ENCODE results near the gene ACTN1. TPM values are rescaled to one million over a fixed set of nuclear protein-coding genes. Genes with fewer than 3 reads are reported as not detected.

Gene ACTN1
- total RNA-seq, 4 donors from 2014 or later = 10.0 to 17.3 (median 14.1) TPM

DNA sequence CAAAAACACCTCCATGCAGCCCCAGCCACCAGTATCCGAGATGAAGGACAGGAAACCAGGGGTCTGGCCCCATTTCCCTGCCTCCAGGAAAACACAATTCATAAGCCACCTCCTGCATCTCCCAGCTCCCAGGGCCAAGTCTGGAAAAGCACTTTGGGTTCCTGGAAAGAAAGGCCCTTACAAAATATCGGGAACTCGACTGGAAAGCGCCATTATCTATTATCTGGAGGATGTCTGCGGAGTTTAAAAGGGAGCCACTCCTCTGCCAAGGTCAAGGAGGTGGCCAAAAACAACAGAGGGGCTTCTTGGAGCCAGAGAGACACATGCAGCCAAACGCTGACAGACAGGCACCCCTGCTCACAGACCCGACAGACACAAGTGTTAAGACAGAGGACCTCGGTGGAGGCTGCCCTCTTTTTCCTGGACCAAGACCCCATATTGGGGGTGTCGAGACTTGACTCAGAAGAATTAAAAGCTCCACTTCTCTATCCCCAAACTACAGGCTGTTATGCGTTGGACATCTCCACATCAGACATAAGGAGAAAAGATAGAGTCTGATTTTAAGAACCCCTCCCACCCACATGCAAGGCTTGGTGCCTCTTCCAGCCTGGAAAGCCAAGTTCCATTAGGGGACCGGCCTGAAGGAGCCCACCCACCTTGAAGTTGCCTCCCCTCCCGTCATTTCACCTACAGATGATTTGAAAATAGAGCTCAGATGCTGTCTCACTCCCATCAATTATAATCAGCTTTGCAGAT lies 9.6 kb downstream of the ACTN1 start:
- DNase-seq = no peak
- in situ Hi-C loops (cut with MboI; ENCODE audit: low sequenced_read_pairs in 4 of 4) = no loop called here
- H3K27me3 ChIP-seq = no peaks in the 10 kb centered on the region
- H3K9me3 ChIP-seq = no peaks in the 10 kb centered on the region
- H3K27ac ChIP-seq = peak overlapping the region; percentile 22 to 54 (median 32)
- no peaks in the 10 kb centered on the region for H3K36me3 ChIP-seq
- no peak for ATAC-seq
- H3K4me1 ChIP-seq = peaks cover 8 to 26% of the 10 kb centered on the region in 2 donors
- intact Hi-C loops (cut with DNase I; ENCODE audit: low total_unique reads) = no loop called here
- H3K4me3 ChIP-seq = no peak overlapping the region
- TF ChIP-seq CTCF (IDR thresholded peaks at IDR 0.05 in 4 of 5, conservative IDR thresholded peaks at IDR 0.05 in 1 of 5) (no peak), POLR2A (IDR thresholded peaks at IDR 0.05) (no peak)

DNA sequence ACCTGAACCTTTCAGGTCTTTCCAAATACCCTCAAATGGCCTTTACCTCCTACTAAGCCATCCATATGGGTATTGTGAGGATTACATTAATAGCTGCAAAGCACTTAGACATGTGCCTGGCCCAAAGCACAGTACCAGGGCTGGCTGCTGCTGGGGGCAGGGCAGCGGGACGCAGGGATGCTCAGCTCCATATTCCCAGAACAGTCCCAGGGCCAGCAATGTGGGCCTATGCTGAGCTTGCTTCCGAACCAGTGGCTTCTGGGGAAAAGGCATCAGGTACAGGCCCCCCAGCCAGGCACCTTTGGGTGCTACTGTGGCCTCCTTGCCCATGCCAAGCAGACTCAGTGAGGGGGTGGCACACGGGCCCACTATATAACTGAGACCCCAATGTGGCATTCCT lies 10.4 kb downstream of the ACTN1 start:
- Histone ChIP-seq H3K4me3 (no peak overlapping the region), H3K27me3 (no peaks in the 10 kb centered on the region), H3K36me3 (no peaks in the 10 kb centered on the region), H3K27ac (peak overlapping the region in 2 of 4 donors; percentile 28 to 37), H3K9me3 (no peaks in the 10 kb centered on the region), H3K4me1 (peaks cover 8 to 28% of the 10 kb centered on the region in 2 donors)
- intact Hi-C loops (cut with DNase I; ENCODE audit: low total_unique reads) = no loop called here
- in situ Hi-C loops (cut with MboI; ENCODE audit: low sequenced_read_pairs in 4 of 4) = no loop called here
- ATAC-seq (no peak), DNase-seq (no peak)
- TF ChIP-seq POLR2A (IDR thresholded peaks at IDR 0.05) = no peak
- TF ChIP-seq CTCF (IDR thresholded peaks at IDR 0.05 in 4 of 5, conservative IDR thresholded peaks at IDR 0.05 in 1 of 5) = no peak

DNA sequence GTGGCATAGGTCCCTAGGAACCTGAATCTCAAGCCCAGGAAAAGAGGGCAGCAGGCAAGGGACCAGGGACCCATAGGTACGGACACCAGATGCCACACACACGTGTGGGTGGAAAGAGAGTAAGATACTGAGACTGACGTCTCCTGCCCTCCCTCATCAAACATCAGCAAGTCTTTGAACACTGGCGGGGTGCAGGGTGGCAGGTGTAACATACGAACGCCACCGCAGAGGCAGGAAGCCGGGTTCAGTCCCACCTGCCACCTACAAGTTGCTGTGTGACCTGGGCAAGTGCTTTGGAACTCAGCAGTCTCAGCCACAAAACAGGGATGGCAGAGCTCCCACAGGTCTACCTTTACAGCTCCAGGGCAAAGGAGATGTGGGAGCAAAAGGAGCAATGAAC lies 11.1 kb downstream of the ACTN1 start:
- in situ Hi-C loops (cut with MboI; ENCODE audit: low sequenced_read_pairs in 4 of 4) (no loop called here), intact Hi-C loops (cut with DNase I; ENCODE audit: low total_unique reads) (no loop called here)
- H3K27me3 ChIP-seq = no peaks in the 10 kb centered on the region
- DNase-seq (no peak), ATAC-seq (no peak)
- TF ChIP-seq CTCF (IDR thresholded peaks at IDR 0.05 in 4 of 5, conservative IDR thresholded peaks at IDR 0.05 in 1 of 5) = no peak
- TF ChIP-seq POLR2A (IDR thresholded peaks at IDR 0.05) = no peak
- H3K36me3 ChIP-seq = no peaks in the 10 kb centered on the region
- peaks cover 8 to 28% of the 10 kb centered on the region in 2 donors for H3K4me1 ChIP-seq
- no peak overlapping the region for H3K4me3 ChIP-seq
- no peak overlapping the region for H3K27ac ChIP-seq
- H3K9me3 ChIP-seq = no peaks in the 10 kb centered on the region

- TF ChIP-seq POLR2A (IDR thresholded peaks at IDR 0.05) (no peak), CTCF (IDR thresholded peaks at IDR 0.05 in 4 of 5, conservative IDR thresholded peaks at IDR 0.05 in 1 of 5) (no peak)
- Histone ChIP-seq H3K9me3 (no peaks in the 10 kb centered on the region), H3K4me1 (peaks cover 8 to 28% of the 10 kb centered on the region in 2 donors), H3K27me3 (no peaks in the 10 kb centered on the region), H3K27ac (peak overlapping the region in 1 of 4 donors; percentile 48), H3K36me3 (no peaks in the 10 kb centered on the region), H3K4me3 (no peak overlapping the region)
- no peak for DNase-seq
- ATAC-seq = no peak
- intact Hi-C loops (cut with DNase I; ENCODE audit: low total_unique reads) (no loop called here), in situ Hi-C loops (cut with MboI; ENCODE audit: low sequenced_read_pairs in 4 of 4) (no loop called here)
Measured at GRCh38 chr14:68967459-68967940, 11.6 kb downstream of the ACTN1 start.
